Measurements from ENCODE around the gene ZC3H7A. TPM values are rescaled to one million over a fixed set of nuclear protein-coding genes. Genes with fewer than 3 reads are reported as not detected.

ZC3H7A gene
- total and polyA plus RNA-seq, 8 donors: 16.1 to 110 (median 53.4) TPM

GRCh38 chr16:11727796-11728543 lies 69.1 kb downstream of the ZC3H7A start:
- H3K36me3 ChIP-seq: peaks cover 44 to 90% (median 81%) of the 10 kb centered on the region in 4 donors
- 69 to 83% (median 80%) methylated on average over 4 of the region's 4 CpGs for WGBS, 5 donors
- H3K27ac ChIP-seq: peak overlapping the region in 3 of 5 donors; percentile 34 to 76 (median 74)
- no peak for TF ChIP-seq POLR2AphosphoS5 (IDR thresholded peaks at IDR 0.05)
- no peak for TF ChIP-seq EP300 (IDR thresholded peaks at IDR 0.05)
- no peak for TF ChIP-seq POLR2A (IDR thresholded peaks at IDR 0.05)
- TF ChIP-seq, protein P1, sequence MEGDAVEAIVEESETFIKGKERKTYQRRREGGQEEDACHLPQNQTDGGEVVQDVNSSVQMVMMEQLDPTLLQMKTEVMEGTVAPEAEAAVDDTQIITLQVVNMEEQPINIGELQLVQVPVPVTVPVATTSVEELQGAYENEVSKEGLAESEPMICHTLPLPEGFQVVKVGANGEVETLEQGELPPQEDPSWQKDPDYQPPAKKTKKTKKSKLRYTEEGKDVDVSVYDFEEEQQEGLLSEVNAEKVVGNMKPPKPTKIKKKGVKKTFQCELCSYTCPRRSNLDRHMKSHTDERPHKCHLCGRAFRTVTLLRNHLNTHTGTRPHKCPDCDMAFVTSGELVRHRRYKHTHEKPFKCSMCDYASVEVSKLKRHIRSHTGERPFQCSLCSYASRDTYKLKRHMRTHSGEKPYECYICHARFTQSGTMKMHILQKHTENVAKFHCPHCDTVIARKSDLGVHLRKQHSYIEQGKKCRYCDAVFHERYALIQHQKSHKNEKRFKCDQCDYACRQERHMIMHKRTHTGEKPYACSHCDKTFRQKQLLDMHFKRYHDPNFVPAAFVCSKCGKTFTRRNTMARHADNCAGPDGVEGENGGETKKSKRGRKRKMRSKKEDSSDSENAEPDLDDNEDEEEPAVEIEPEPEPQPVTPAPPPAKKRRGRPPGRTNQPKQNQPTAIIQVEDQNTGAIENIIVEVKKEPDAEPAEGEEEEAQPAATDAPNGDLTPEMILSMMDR (IDR thresholded peaks at IDR 0.05): no peak
- H3K9me3 ChIP-seq: no peaks in the 10 kb centered on the region
- H3K4me1 ChIP-seq: peaks cover 45 to 97% (median 83%) of the 10 kb centered on the region in 4 donors
- no peak for DNase-seq
- no peaks in the 10 kb centered on the region for H3K27me3 ChIP-seq
- no peak overlapping the region for H3K4me3 ChIP-seq
- intact Hi-C loops (cut with DNase I; ENCODE audit: low total_unique reads): no loop called here

- intact Hi-C loops (cut with DNase I; ENCODE audit: low total_unique reads): no loop called here
- Histone ChIP-seq H3K9me3 (no peaks in the 10 kb centered on the region), H3K4me1 (peaks cover 33 to 95% (median 75%) of the 10 kb centered on the region in 4 donors), H3K4me3 (no peak overlapping the region), H3K27ac (peak overlapping the region; percentile 60 to 76 (median 73)), H3K27me3 (no peaks in the 10 kb centered on the region), H3K36me3 (peaks cover 31 to 88% (median 76%) of the 10 kb centered on the region in 4 donors)
- TF ChIP-seq POLR2A (IDR thresholded peaks at IDR 0.05) (no peak), POLR2AphosphoS5 (IDR thresholded peaks at IDR 0.05) (peak in 1 of 3 donors; percentile 8)
- TF ChIP-seq, protein P1 (IDR thresholded peaks at IDR 0.05): no peak
- DNase-seq: peak; percentile 46 to 68
- WGBS, 5 donors: 29 to 66% (median 40%) methylated on average over 8 of the region's 8 CpGs
Measured at GRCh38 chr16:11726008-11726407, 71.0 kb downstream of the ZC3H7A start.

- intact Hi-C loops (cut with DNase I; ENCODE audit: low total_unique reads): no loop called here
- WGBS, 5 donors: 25 to 53% (median 35%) methylated on average over 1 of the region's 1 CpG
- Histone ChIP-seq H3K27me3 (no peaks in the 10 kb centered on the region), H3K4me1 (peaks cover 32 to 89% (median 70%) of the 10 kb centered on the region in 4 donors), H3K4me3 (no peak overlapping the region), H3K27ac (peak overlapping the region; percentile 60 to 76 (median 73)), H3K36me3 (peaks cover 37 to 88% (median 77%) of the 10 kb centered on the region in 4 donors), H3K9me3 (no peaks in the 10 kb centered on the region)
- no peak for TF ChIP-seq EP300 (IDR thresholded peaks at IDR 0.05)
- no peak for TF ChIP-seq POLR2AphosphoS5 (IDR thresholded peaks at IDR 0.05)
- no peak for TF ChIP-seq POLR2A (IDR thresholded peaks at IDR 0.05)
- TF ChIP-seq, protein P1 (IDR thresholded peaks at IDR 0.05): no peak
- no peak for DNase-seq
Measured at GRCh38 chr16:11725457-11725856, 71.6 kb downstream of the ZC3H7A start.

DNA sequence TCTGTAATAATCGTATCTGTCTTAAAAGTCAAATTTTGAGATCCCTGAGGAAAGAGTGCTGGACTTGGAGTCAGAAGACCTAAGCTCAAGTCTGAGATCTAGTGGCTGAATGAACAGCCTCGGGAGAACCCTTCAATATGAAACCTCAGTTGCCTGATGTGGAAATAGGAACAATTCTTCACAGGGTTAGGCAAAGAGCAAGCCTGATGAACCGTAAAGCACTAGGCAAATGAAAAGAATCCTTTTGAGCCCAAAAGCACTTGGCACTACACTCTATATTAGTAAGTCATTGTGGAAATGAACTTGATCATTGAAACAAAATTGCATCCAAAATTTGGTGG lies 74.6 kb downstream of the ZC3H7A start:
- no peak for DNase-seq
- H3K4me1 ChIP-seq: peaks cover 39 to 84% (median 64%) of the 10 kb centered on the region in 4 donors
- H3K27ac ChIP-seq: peak overlapping the region; percentile 59 to 74 (median 63)
- TF ChIP-seq, protein P1 (IDR thresholded peaks at IDR 0.05): no peak
- TF ChIP-seq EP300 (IDR thresholded peaks at IDR 0.05) (no peak), POLR2A (IDR thresholded peaks at IDR 0.05) (no peak), POLR2AphosphoS5 (IDR thresholded peaks at IDR 0.05) (no peak)
- WGBS, 5 donors: 45 to 58% (median 51%) methylated on average over 3 of the region's 3 CpGs
- intact Hi-C loops (cut with DNase I; ENCODE audit: low total_unique reads): no loop called here
- peaks cover 34 to 86% (median 72%) of the 10 kb centered on the region in 4 donors for H3K36me3 ChIP-seq
- H3K4me3 ChIP-seq: no peak overlapping the region
- H3K9me3 ChIP-seq: no peaks in the 10 kb centered on the region
- H3K27me3 ChIP-seq: no peaks in the 10 kb centered on the region

Measured in stomach (tissue), 9 donors.